Uterus (tissue), 2 donors: Measurements from ENCODE around the gene NCS1.

Source experiments
- POLR2A ChIP-seq, 2 donors: fragments of 450-650 bp; IDR thresholded peaks; one replicate each; pipeline ENCODE4 v1.6.1; 2016; ENCODE audit warnings: antibody characterized with exemption in 2 of 2, mild to moderate bottlenecking in 1 of 2, moderate library complexity in 1 of 2
- TF ChIP-seq, protein P1 (sequence below), 4 experiments: fragments of 200-600 bp in 2 of 4; fragments of 450-650 bp in 2 of 4; sonication (generic) in 2 of 4; IDR thresholded peaks; one replicate each; pipeline ENCODE4 v1.5.1; 2016 to 2019; ENCODE audit warnings: antibody characterized with exemption in 4 of 4, mild to moderate bottlenecking in 2 of 4, moderate library complexity in 1 of 4

- TF ChIP-seq, protein P1, sequence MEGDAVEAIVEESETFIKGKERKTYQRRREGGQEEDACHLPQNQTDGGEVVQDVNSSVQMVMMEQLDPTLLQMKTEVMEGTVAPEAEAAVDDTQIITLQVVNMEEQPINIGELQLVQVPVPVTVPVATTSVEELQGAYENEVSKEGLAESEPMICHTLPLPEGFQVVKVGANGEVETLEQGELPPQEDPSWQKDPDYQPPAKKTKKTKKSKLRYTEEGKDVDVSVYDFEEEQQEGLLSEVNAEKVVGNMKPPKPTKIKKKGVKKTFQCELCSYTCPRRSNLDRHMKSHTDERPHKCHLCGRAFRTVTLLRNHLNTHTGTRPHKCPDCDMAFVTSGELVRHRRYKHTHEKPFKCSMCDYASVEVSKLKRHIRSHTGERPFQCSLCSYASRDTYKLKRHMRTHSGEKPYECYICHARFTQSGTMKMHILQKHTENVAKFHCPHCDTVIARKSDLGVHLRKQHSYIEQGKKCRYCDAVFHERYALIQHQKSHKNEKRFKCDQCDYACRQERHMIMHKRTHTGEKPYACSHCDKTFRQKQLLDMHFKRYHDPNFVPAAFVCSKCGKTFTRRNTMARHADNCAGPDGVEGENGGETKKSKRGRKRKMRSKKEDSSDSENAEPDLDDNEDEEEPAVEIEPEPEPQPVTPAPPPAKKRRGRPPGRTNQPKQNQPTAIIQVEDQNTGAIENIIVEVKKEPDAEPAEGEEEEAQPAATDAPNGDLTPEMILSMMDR (IDR thresholded peaks at IDR 0.05), result no peak
- TF ChIP-seq POLR2A (IDR thresholded peaks at IDR 0.05), result no peak
Measured at GRCh38 chr9:130137081-130137640, 35.0 kb upstream of the NCS1 start.
